ENCODE data around the gene CHID1. TPM values are rescaled to one million over a fixed set of nuclear protein-coding genes. Genes with fewer than 3 reads are reported as not detected.

Gene CHID1
- total RNA-seq, 2 donors from 2014 or later: 52.0 to 54.2 TPM

DNA sequence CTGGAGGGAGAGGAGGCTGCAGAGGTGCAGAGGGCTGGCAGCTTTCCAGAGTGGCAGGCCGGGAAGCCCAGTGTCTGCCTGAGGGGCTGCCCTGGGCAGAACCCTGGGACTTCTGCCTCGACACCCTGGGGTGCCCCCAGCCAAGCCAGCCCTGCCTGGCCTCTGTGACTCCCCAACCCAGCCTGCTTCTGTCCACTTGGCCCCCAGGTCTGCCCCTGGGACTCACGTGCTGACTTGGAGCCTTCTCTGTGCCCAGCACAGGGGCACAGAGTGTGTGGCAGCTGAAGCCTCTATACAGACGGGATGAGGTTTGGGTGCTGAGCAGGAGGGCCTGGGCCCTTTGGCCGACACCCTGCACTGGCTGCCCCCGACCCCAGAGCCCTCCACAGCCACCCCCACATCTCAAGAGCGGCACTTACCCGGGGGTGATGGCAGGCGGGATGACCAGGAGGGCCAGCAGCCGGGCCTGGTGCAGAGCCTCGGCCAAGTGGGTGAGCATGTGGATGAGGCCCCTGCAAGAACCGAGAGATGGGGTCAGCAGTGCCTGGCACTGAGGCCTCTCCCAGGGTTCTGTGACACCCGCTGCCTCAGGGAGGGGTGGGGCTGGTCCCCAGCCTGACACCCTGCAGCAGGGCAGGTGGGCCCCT, 17.5 kb downstream of the CHID1 start:
- ATAC-seq: no peak
- intact Hi-C loops (cut with DNase I, micrococcal nuclease): no loop called here

DNA sequence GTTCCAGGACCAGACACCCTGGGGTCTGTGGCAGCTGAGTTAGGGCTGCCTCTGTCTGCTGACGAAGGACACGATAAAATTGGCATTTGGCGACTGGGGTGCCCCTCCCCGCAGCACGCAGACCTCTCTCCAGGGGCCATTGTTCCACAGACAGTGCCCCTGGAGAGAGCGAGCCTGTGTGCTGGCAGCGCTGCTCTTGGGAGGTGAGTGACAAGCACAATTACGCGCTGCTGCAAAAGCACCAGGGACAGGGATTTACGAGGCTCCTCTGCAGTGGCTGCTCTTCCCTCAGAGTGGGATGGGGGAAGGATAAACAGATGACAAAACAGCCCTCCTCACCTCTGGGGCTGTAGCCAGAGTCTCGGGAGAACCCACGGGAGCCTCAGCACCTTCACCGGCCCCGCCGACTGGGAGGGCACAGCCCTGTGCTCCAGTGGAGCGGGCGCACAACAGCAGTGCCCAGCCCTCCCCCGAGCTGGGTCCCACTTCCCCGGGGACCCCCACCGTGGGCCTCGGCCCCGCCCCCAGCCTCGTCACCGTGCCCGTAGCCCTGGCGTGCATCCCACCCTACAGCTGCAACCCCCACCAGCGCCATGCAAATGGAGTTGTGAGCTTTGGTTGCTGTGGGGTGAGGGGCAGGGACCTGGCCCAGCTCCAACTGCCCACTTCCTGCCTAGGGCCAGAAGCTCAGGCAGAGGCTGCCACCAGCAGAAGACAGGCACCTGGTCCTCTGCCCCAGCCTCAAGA, 19.6 kb downstream of the CHID1 start:
- no peak for ATAC-seq
- intact Hi-C loops (cut with DNase I, micrococcal nuclease): no loop called here
- no peak for DNase-seq

More for the DNA sequence above, 17.5 kb downstream of the CHID1 start:
- no peak for DNase-seq

DNA sequence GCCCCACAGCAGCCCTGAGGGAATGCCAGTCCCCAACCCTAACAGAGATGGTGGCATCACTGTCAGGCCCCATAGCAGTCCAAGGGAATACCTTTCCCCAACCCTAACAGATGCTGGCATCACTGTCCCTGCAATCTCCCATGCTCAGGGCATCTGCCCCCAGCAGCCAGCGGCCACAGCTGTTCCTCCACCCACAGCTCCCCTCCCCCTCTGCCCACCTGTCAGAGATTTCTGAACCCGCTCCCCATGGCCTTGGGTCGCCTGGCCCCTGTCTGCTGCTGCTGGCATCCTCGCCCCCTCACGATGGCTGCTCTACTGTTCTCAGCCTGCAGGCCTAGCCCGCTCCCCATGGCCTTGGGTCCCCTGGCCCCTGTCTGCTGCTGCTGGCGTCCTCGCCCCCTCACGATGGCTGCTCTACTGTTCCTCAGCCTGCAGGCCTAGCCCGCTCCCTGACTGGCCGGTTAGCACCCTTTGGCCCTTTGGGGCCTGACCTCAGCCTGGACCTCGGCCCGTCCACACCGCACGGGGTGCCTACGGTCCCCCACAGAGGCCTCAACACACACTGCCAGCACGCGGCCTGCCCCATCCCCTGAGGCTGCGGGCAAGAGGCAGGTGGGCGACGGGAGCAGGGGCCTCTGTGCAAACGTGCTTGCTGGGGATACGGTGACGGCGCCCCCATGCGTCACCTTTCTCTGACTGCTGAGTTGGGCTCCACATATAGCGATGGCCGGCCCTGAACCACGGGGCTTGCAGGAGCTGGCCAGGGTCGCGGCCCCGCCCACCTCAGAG, 20.7 kb downstream of the CHID1 start:
- DNase-seq: no peak
- intact Hi-C loops (cut with DNase I, micrococcal nuclease): no loop called here
- no peak for ATAC-seq

DNA sequence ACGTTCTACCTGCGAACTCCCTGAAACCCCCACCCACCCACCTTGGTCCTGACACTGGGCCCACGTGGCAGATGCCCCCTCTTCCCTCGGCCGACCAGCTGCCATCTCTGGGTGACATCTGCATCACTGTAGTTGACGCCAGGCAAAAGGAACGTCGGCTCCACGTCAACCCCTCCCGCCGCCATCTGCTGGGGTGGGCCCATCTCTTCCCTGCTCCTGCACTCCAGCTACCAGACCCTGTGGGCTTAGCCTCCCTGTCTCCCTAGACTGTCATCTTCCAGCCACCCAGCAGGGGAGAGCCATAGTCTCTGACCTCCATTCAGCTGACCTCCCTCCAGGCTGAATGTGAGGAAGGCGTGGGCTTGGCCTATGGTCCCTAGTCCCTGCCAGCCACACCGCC, 21.4 kb downstream of the CHID1 start:
- intact Hi-C loops (cut with DNase I, micrococcal nuclease): no loop called here
- DNase-seq: no peak
- ATAC-seq: no peak

DNA sequence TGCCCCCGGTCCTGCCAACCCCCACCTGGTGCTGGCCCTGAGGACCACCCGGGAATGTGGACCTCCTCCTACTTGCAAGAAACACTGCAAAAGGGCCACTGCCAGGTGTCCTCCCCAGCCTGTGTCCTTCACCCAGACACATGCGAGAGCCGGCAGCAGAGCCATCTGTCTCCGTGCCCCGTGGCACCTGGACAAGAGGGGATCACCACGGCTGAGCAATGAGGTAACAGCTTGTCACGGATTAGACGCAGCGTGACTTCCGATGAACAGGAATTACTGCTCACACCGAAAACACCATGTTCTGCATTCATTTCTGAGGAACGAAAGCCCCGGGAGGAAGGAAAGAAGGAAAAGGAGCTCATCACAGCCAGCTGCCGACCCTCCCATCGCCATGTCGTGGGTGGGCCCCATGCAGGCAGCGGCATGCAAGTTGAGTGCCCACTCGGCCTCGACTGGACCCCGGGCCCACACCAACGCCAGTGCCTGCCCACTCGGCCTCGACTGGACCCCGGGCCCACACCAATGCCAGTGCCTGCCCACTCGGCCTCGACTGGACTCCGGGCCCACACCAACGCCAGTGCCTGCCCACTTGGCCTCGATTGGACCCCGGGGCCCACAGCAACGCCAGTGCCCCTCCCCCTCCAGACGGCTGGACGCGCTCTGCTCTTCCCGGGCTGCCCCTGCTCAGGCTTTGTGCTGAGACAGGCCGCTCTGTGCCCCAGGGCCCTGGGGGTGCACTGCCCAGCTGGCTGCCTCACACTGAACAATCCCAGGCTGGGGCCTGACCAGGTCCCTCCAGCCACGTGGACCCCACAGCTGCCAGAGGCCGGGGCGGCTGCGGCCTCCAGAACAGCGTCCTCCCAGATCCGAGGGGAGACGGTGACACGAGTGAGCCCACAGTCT, 22.0 kb downstream of the CHID1 start:
- intact Hi-C loops (cut with DNase I, micrococcal nuclease): no loop called here
- DNase-seq: no peak
- no peak for ATAC-seq

DNA sequence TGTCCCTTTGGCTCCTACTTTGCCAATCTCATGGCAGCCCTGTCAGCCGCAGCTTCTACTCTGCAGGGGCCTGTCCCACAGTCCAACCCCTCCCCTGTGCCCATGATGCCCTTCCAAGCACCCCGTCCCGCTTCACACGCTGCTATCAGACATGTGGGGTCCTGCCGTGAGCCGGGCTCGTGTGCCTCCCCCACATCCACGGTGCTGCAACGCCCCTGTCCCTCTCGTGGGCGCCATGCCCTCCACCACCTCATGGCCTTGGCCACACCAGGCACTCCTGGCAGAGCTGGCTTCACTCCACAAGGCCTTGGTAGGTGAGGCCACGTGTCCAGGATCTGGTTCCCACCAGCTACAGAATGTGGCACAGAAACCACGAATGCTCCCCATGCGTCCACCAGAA, 23.0 kb downstream of the CHID1 start:
- intact Hi-C loops (cut with DNase I, micrococcal nuclease): no loop called here
- ATAC-seq: no peak
- DNase-seq: no peak

DNA sequence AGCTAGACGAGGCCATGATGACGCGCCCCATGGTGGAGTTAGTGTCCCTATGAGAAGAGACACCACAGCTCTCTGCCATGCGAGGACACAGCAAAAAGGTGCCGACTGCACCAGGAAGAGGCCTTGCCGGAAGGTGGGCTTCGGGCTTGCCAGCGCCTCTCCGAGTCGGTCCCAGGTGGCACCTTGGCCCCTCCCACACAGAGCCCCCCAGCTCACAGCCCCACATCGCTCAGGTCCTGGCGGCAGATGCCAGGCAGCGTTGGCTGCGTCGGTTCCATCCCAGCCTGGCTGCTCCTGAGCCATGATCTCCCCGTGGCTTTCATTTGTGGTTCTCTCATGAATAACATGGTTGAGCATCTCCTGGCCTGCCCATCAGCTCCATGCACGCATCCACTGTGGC, 24.0 kb downstream of the CHID1 start:
- ATAC-seq (no peak), DNase-seq (no peak)
- intact Hi-C loops (cut with DNase I, micrococcal nuclease): no loop called here

DNA sequence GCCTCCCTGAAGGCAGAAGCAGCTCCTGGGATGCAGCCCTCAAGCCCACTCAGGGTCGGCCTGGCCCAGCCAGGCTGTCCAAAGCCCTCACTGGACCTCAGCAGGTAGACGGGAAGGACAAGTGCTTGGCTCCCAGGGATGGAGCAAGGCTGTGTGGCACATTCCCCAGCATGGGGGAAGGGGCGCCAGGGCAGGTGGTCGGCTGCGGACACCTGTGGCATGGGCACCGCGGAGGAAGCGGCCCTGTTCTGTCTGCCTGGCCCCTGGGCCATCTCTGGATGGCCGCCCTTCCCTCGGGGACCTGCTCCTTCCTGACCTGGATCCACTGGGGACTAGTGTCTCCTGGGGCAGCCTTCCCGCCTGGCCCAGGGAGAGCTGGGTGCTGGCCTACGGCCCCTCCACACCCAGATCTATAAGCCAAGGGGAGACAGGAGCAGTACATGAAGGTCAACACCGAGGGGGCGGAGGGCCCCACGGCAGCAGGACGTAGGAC, 26.0 kb downstream of the CHID1 start:
- ATAC-seq: no peak

DNA sequence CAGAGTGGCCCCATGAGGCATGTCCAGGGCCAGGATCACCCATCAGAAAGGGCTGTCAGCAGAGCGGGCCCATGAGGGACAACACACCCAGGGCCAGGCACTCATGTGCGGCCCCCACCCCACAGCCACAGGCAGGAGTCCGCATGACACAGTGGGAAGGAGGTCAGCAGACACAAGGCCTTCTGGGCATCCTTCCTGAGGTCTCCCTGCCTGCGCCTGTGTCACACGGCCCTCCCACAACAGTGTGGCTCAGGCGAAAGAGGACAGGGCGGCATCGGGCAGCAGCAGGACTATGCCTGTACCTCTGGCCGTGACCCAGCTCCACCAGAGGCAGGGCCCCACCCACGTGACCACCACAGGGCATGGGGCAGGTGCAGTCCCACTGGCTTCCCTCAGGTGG, 27.1 kb downstream of the CHID1 start:
- DNase-seq: no peak
- intact Hi-C loops (cut with DNase I, micrococcal nuclease): no loop called here
- ATAC-seq: no peak

More for the DNA sequence above, 26.0 kb downstream of the CHID1 start:
- intact Hi-C loops (cut with DNase I, micrococcal nuclease): no loop called here
- no peak for DNase-seq

DNA sequence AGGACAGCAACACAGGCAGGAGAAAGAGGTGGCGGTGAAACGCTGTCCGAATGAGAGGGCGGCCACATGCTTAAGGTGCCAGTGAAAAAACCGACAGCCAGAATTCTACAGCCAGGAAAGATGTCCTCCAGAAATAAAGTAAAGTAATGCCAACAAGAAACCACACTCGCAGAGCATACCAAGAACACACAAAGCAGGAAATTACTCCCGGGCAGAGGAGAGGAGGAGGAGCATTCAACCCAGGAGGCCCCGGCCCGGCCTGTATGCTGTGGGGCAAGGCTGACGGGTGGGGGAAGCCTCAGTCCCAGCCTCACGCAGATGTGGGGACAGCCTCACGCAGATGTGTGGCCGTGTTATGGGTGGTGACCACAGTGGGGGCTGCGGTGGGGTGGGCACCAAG, 28.0 kb downstream of the CHID1 start:
- ATAC-seq: no peak
- DNase-seq: no peak
- intact Hi-C loops (cut with DNase I, micrococcal nuclease): no loop called here

DNA sequence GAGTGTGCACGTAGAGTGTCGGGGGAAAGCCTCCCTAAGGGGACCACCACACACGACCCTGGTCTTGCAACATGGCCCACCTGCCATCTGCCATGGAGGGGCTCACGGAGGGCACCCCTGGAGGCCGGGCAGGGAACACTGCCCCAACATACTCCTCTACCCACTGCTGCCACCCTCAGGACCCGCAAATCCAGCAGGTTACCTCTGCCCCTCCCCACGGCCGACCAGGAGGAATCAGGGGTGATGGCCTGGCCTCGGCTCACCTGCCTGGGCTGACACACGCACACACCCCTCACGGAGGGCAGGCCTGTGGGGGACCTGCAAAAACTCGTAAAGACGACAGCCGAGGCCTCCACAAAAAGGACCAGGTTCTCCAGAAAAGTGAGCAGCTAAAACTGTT, 30.2 kb downstream of the CHID1 start:
- DNase-seq (no peak), ATAC-seq (no peak)
- intact Hi-C loops (cut with DNase I, micrococcal nuclease): no loop called here

DNA sequence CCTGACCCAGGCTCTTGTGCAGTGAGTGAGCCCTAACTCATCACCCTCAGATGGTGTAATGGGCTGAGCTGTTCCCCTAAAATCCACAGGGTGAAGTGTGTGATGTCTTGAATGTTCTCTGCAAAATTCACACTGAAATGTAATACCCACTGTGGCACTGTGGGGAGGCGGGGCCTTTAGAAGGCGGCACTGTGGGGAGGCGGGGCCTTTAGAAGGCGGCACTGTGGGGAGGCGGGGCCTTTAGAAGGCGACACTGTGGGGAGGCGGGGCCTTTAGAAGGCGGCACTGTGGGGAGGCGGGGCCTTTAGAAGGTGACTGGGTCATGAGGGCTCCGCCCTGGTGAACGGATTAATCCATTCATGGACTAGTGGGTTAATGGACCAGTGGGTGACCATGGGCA, 33.0 kb downstream of the CHID1 start:
- no peak for DNase-seq
- ATAC-seq: no peak
- intact Hi-C loops (cut with DNase I, micrococcal nuclease): no loop called here

DNA sequence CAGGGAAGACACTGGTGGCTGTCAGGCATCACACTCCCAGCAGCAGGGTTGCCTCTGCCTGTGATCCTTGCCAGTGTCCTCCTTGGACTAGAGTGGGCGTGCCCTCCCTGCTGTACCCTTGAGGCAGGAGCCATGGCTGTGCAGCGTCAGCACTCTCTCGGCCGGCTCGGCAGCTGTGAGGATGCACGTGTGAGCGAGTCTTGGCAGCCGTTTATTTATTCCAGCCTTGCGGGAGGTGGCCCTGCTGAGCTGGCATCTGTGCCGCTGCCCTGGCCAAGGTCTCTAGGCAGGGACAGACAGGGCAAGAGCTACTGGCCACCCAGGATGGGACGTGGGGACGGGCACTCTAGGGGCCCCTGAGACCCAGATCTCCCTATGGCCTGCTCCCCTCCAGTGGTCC, 34.1 kb downstream of the CHID1 start:
- no peak for DNase-seq
- intact Hi-C loops (cut with DNase I, micrococcal nuclease): no loop called here
- ATAC-seq: no peak

DNA sequence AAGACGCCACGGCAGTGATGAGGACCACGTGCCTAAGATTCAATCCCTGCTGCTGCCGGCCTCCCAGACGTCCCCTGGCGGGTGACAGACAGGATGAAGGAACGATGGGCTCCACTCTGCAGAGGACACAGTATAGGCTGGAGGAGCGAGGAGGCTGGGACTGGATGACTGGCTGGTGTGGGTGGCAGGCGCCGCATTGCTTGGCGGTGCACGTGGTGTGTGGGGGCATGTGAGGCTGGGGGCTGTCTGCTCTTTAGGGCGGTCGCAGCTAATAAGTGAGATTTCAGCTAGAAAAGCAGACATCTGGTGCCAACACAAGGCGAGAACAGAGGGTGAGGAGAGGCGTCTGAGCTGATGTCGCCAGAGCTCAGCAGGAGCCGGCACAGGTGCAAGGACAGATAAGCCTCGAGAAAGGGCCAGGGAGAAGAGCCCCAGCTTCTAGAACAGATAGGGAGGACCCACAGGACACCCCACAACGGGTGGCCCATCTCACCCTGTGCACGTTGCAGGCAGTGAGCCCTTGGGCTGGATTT, 34.8 kb downstream of the CHID1 start:
- ATAC-seq (no peak), DNase-seq (no peak)
- intact Hi-C loops (cut with DNase I, micrococcal nuclease): no loop called here

DNA sequence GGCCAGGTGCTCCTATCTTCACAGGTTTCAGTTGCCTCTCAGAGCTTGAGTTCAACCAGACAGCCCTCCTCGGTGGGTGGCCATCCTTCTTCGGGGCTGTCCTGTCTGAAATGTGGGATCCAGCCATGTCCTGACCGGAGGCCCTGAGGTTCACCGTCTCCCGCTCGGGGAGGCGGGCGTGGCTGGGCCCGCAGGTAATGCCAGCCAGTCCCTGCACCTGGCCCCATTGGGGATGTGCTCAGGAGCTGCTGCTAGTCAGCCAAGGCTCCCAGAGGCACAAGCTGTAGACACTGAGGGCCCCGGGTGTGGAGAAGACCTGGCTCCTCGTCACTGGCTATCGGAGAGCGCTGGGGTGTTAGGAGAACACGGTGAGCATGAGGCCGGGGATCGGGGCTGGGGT, 35.4 kb downstream of the CHID1 start:
- DNase-seq (no peak), ATAC-seq (no peak)
- intact Hi-C loops (cut with DNase I, micrococcal nuclease): no loop called here

DNA sequence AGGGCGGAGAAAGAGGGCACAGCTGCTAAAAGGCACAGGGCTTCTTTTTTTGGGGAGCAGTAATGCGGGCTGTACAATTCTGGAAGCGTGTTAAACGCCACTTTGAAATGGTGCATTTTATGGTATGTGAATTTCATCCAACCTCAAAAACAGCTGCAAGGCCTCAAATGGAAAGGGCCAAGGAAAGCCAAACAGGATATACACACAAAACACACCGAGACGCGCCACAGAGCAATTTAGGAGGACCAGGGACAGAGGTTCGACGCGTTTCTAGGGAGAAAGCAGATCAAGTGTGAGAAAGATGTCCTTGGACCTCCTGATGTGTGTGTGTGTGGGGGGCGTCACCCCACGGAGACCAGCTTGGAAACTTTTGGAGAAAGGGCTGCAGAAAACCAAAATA, 36.9 kb downstream of the CHID1 start:
- DNase-seq (no peak), ATAC-seq (no peak)
- intact Hi-C loops (cut with DNase I, micrococcal nuclease): no loop called here

DNA sequence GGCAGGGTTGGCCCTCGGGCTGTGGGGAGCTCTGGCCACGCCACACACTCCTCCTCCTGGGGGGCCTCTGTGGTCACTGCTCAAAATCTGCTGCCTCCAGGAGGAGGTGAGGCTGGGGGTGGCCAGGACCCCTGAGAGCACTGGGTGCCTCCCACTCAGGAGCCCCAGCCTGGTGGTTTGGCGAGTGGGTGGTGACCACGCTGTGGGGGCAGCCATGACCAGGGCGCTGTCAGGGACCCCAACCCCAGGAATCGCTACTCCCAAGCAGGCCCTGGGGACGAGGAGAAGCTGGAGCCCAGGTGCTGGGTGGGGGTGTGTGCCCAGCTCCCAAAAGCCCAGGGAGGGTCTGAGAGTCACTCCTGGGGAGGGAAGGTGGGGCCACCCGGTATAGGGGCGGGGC, 37.8 kb downstream of the CHID1 start:
- intact Hi-C loops (cut with DNase I, micrococcal nuclease): no loop called here
- ATAC-seq: no peak

DNA sequence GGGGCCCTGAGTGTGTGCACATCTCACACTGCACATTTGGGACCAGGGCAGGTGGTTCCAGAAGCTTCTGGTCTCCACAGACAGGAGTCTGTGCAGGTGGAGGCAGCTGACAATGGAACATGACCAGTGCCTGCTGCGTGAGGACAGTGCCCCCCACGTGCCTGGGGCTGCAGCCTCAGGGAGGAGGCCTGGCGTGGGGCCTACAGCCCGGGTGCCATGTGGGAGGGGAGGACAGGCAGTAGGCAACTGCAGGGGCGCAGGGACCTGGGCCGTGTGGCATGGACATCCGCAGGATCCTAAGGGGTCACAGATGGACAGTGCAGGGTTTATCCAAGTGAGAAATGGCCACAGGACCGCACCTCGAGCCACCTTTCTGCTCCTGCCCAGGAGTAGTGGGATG, 39.1 kb downstream of the CHID1 start:
- ATAC-seq (no peak), DNase-seq (no peak)
- intact Hi-C loops (cut with DNase I, micrococcal nuclease): no loop called here

More for the DNA sequence above, 37.8 kb downstream of the CHID1 start:
- no peak for DNase-seq

DNA sequence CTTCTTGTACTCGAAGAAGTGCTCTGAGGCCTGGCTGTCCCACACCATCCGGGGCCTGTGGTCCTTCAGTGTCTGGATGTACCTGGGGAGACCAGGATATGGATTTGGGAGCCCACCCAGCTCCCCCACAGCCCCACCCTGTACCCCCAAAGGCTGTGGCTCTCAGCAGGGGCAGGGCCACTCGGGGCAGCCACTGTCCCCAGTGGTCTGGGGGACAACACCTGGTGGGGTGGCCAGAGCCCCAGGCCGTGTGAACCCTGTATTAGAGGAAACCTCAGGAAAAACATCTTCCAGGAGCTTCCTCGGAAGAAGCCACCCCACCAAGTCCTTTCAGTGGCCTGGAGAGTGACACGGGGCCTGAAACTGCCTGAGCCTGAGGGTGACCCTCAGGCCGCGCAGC, 40.2 kb downstream of the CHID1 start:
- no peak for ATAC-seq
- intact Hi-C loops (cut with DNase I, micrococcal nuclease): no loop called here
- no peak for DNase-seq
